Hepatocyte (in vitro differentiated cells): ENCODE data around the gene PYM1.
"Not testable (repeated sequence)": the region's sequence is repeated elsewhere in the genome, so short reads cannot be mapped to it uniquely, and the experiment has no call there.

ENCODE experiments used
- EZH2 ChIP-seq: fragments of 200-600 bp; sonication (generic); IDR thresholded peaks from 2 replicates; pipeline ENCODE4 v1.6.1; 2016; ENCODE audit warnings: antibody characterized with exemption, mild to moderate bottlenecking, borderline replicate concordance
- EZH2phosphoT487 ChIP-seq: fragments of 200-600 bp; sonication (generic); IDR thresholded peaks from one replicate; pipeline ENCODE4 v1.6.1; 2018; ENCODE audit warnings: antibody characterized with exemption, mild to moderate bottlenecking, low read depth, moderate library complexity; ENCODE audit not compliant: unreplicated experiment, severe bottlenecking
- TF ChIP-seq, protein P1 (sequence below): fragments of 200-600 bp; sonication (generic); IDR thresholded peaks from 2 replicates; pipeline ENCODE4 v1.5.1; 2016; ENCODE audit warnings: antibody characterized with exemption, mild to moderate bottlenecking; ENCODE audit not compliant: poor library complexity

DNA sequence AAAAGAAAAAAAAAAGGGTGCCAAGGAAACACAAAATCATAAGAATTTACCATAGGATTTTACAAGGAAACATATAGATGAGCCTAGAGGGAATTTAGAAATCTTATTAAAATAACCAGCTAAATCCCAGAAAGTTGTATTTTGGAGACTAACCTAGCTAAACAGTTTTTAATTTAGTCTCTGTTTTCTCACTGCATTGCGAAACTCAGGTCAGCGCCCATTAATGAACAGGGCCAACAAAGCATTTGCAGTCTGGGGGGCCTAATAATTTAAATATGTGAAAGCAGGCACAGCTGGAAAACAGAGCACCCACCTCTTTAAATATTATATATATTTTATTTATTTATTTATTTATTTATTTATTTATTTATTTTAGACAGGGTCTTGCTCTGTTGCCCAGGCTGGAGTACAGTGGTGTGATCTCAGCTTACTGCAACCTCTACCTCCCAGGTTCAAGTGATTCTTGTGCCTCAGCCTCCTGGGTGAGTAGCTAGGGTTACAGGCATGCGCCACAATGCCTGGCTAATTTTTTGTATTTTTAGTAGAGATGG is 61.2 kb downstream of the PYM1 start:
- not testable (repeated sequence) for TF ChIP-seq EZH2phosphoT487, EZH2
- TF ChIP-seq, protein P1, sequence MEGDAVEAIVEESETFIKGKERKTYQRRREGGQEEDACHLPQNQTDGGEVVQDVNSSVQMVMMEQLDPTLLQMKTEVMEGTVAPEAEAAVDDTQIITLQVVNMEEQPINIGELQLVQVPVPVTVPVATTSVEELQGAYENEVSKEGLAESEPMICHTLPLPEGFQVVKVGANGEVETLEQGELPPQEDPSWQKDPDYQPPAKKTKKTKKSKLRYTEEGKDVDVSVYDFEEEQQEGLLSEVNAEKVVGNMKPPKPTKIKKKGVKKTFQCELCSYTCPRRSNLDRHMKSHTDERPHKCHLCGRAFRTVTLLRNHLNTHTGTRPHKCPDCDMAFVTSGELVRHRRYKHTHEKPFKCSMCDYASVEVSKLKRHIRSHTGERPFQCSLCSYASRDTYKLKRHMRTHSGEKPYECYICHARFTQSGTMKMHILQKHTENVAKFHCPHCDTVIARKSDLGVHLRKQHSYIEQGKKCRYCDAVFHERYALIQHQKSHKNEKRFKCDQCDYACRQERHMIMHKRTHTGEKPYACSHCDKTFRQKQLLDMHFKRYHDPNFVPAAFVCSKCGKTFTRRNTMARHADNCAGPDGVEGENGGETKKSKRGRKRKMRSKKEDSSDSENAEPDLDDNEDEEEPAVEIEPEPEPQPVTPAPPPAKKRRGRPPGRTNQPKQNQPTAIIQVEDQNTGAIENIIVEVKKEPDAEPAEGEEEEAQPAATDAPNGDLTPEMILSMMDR: not testable (repeated sequence)
